ENCODE measurements around the gene MRTFB.

GRCh38 chr16:14037960-14038359, 33.2 kb upstream of the MRTFB start:
- TF ChIP-seq, protein P1, sequence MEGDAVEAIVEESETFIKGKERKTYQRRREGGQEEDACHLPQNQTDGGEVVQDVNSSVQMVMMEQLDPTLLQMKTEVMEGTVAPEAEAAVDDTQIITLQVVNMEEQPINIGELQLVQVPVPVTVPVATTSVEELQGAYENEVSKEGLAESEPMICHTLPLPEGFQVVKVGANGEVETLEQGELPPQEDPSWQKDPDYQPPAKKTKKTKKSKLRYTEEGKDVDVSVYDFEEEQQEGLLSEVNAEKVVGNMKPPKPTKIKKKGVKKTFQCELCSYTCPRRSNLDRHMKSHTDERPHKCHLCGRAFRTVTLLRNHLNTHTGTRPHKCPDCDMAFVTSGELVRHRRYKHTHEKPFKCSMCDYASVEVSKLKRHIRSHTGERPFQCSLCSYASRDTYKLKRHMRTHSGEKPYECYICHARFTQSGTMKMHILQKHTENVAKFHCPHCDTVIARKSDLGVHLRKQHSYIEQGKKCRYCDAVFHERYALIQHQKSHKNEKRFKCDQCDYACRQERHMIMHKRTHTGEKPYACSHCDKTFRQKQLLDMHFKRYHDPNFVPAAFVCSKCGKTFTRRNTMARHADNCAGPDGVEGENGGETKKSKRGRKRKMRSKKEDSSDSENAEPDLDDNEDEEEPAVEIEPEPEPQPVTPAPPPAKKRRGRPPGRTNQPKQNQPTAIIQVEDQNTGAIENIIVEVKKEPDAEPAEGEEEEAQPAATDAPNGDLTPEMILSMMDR (conservative IDR thresholded peaks at IDR 0.05; ENCODE audit: low read depth, low read length), result no peak
- no peak for TF ChIP-seq EZH2 (IDR thresholded peaks at IDR 0.05; ENCODE audit: borderline replicate concordance, low read depth, low read length, poor library complexity, severe bottlenecking)
